Measurements from ENCODE around the gene CCDC152.

Gene CCDC152

DNA sequence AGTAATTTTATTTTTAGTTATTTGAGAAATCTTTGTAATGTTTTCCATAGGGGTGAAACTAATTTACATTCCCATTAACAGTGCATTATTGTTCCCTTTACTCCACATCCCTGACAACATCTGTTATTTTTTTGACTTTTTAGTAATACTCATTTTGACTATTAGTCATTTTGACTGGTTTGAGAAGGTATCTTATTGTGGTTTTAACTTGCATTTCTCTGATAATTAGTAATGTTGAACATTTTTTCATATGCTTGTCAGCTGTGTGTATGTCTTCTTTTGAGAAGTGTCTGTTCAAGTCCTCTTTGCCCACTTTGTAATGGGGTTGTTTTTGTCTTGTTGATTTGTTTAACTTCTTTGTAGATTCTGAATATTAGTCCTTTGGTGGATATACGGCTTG, 27.5 kb downstream of the CCDC152 start:
- DNase-seq = no peak

DNA sequence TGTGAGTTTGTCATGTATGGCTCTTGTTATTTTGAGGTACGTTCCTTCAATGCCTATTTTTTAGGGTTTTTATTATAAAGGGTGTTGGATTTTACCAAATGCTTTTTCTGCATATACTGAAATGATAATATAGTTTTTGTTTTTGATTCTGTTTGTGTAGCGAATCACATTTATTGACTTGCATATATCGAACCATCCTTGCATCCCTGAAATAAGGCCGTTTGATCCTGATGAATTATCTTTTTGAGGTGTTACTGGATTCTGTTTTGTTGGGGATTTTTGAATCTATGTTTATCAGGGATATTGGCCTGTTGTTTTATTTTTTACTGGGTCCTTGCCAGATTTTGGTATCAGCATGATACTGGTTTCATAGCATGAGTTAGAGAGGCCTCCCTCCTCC, 29.1 kb downstream of the CCDC152 start:
- DNase-seq = no peak

DNA sequence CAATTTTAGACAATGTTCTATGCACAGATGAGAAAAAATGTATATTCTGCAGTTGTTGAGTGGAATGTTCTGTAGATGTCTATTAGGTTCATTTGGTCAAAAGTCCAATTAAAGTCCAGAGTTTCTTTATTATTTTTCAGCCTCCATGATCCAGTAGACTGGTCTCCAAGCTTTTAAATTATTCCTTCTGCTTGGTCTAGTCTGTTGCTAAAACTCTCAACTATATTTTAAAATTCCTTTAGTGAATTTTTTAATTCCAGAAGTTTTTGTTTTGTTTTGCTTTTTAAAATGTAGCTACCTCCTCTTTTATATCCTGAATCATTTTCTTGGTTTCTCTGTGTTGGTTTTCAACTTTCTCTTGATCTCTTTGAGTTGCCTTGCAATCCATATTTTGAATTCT, 30.5 kb downstream of the CCDC152 start:
- DNase-seq = no peak

DNA sequence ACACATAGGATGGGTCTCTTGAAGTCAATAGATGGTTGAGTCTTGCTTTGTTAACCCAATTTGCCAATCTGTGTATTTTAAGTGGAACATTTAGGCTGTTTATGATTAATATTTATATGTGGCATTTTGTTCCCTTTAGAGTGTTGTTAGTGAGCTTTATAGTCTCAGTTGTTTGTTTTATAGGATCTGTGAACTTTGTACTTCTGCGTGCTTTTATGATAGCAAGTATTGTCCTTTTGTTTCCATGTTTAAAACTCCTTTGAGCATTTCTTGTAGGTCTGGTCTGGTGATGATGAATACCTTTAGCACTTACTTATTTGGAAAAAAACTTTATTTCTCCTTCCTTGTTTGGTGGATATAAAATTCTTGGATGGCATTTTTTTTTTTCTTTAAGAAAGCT, 31.2 kb downstream of the CCDC152 start:
- no peak for DNase-seq

DNA sequence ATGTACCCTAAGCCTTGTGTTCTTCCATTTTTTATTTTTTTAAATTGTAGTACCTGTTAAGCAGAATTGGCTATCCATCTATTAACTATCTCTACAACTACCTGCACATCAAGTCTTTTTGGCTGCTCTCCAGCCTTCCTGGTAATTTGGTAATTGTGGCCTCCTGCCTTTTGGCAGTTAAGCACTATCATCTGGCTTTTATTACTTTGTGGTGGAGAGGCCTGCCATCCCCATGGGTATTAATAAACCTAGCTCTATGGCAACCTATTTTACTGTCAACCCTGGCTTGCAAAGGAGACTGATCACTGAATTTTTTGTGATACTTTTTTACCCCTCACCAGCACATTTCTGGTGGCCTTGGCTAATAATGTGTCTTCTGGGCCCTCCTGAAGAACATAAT, 34.5 kb downstream of the CCDC152 start:
- no peak for DNase-seq

DNA sequence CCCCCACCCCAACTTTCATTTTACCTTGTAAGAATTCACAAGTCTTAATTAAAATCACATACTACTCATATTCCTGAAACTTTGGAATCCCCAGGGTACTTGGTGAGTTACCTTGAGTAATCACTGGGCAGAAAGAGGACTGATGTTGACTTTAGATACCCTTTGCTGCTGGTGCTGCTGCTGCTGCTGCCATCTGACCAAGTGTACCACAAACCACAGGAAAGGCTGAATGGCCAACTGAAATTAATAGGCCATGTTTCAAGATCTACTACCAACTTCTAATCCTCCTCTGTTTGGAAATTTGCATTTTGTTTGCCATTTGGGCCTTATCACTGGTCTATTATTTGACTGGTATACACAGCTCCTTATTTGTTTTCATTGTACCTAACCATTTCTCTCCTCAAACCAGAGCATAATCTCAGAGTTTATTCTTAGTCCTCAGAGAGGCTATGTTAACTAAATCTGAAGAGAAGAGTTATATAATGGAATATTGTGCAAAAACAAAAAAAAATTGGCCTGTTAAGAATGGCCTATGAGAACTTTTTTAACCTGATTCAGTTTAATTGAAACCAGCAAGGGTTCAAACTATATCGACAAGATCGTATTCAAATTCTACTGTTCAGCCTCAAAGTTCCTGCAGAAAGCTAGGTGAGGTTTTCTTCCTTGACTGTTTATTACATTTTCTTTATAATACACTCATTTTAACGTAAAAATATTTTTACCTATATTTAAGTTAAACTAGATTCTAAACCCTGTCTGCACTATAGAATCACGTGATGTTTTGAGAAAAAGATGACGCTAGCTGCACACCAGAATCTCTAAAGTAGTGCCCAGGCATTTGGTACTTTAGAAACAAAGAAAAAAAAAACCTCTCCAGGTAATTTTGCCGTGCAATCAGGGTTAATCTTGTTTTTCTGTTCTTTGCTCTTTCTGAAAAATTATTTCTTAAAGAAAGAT, 41.9 kb downstream of the CCDC152 start:
- DNase-seq = no peak

DNA sequence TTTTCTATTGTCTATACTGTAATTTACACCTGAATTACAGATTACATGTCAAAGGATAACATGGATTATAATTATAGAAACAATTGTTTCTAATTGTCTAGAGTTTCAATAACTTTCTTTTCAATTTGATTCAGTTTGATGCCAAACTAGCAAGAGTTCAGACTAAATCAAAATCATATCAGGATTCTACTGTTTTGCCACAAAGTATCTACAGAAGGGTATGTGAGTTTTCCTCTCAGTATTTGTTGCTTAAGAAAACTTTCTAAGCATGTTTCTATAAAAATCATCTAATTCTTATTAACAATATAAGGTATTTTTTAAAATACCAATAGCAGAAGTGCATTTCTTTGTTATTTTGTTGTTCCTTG, 42.6 kb downstream of the CCDC152 start:
- no peak for DNase-seq

DNA sequence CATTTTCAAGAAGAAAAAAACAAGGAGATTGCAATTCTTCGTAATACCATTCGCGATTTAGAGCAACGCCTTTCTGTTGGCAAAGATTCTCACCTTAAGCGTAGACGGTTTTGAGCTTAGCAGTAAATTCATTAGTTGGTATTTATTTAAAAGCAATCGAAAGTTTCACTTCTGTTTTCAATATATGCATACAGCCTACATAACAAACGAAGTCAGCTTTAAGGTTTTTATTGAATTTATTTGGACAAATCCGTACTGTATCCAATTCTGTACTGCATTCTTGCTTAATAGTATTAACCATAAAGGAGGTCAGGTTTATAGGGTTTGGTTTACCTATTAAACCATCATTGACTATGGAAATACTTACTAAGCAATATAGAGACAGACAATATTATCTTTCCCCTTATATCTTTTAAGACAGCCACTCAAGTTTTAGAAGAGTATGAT, 43.1 kb downstream of the CCDC152 start:
- DNase-seq = no peak

DNA sequence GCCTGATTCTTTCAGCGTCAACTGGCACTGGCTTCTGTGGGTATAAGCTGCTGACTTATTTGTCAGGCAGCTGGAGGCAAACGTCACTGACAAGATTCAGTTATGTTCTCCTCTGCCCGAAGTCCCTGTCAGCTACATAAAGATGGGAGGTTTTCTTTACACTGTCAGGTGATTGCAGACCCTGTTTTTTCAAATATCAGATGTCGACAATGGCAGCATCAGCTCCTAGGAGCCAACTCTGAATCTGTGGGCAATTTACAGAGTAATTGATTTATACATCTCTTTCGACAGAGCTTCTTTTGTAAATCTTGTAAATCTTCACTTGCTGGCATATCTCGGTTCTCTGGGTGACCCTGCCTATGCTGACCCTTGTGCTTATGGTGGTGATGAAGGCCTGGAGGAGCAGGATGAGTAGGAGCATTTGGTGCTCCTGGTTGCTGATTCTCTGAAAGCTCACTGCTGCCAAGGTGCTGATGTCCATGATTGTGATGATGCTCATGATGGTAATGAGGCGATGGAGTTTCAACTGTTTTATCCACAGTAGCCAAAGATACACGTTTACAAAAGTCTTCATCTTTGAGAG, 44.2 kb downstream of the CCDC152 start:
- DNase-seq = no peak

DNA sequence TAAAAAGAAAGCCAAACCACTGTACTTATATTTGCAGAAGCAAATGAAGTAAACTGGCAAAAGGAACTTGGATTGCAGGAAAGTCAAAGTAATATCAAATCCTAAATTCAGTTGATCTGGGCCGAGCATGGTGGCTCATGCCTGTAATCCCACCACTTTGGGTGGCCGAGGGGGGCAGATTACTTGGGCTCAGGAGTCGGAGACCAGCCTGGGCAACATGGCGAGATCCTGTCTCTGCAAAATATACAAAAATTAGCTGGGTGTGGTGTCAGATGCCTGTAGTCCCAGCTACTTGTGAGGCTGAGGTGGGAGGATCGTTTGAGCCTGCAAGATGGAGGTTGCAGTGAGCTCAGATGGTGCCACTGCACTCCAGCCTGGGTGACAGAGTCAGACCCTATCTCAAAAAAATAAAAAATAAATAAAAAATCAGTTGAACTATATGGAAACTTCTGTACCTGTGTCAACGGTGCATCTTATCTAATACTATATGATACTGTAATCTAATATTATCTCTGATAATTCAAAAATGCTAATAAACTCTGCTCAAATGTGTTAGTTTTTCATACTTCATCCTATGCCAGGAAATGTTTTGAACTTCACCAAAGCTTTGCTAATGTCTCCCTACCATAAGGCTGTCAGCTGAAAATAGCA, 45.0 kb downstream of the CCDC152 start:
- no peak for DNase-seq

DNA sequence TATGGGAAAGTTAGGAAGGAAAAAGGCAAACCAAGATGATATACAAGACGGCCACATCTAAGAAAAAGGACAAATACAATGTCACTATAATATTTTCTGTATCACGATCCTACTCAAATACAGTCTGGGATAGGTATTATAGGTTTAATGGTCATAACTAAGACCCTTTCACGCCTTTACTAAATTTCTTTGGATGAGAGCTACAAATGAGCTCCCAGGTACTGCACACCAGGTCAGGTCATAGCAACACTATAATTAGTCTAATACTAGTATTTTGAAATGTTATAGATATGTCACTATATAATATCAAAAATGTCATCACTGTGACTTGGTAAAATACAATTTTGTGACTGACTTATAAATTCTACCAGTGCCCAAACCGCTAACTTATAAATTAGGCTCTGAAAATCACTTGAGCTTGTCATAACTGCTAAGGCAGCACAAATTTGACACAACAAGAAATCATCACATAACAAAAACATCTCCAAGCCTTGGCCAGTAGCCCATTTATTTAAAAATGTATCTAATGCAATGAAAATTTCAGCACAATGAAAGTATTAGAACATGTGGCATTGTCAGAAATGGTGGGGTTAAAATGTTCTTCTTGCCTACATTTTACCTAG, 48.2 kb downstream of the CCDC152 start:
- no peak for DNase-seq

DNA sequence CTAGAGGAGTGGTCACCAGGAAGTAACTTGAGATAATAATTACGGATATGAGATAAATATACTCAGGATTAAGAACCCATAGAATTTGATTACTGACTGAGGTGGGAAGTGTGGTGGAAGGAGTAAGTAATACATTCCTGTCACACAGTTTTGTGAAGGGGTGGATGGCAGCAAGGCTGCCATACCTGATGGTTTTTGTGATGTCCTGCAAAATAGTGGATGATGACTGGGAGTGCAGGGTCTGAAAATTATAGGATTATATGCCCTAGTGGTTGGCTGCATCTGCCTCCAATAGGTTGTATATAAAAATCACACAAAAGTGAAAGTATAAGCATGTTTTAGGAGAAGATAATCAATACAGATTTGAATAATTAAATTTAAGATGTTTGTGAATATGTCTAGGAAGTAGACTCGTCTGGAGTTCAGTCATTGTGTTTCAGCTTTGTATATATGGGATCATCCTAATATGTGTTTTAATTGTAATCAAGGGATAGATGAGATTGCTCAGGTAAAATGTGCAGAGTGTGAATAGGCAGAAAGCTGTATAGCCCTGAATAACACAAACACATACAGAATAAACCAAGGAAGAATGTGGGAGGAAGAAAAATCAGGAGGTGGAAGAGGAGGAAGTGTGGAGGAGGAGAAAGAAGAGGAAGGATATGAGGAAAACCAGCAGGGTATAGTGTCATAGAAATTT, 49.5 kb downstream of the CCDC152 start:
- DNase-seq = no peak

DNA sequence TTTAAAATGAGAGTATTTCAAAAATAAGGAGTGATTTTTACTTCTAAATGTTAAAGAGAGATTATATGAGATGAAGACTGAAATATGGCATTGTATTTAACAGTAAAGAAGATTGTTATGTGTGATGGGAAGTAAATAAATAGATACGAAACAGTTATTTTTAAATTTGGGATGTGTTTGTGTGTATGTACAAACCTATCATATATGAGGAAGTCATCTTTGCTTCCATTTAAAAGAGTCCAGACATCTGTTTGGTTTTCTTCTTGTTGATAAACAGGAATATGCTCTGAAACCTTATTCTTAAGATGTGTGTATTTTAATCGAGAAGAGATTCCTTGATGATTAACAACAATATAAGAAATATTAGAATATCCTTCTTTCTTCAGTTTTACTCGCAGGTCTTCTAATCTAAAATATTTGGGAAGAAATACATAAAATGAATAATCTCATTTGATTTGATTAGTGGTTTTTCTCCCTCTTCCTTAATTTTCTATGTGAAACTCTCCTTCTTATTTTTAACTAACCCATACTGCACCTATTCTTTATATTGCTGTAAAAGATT, 50.2 kb downstream of the CCDC152 start:
- DNase-seq = no peak

DNA sequence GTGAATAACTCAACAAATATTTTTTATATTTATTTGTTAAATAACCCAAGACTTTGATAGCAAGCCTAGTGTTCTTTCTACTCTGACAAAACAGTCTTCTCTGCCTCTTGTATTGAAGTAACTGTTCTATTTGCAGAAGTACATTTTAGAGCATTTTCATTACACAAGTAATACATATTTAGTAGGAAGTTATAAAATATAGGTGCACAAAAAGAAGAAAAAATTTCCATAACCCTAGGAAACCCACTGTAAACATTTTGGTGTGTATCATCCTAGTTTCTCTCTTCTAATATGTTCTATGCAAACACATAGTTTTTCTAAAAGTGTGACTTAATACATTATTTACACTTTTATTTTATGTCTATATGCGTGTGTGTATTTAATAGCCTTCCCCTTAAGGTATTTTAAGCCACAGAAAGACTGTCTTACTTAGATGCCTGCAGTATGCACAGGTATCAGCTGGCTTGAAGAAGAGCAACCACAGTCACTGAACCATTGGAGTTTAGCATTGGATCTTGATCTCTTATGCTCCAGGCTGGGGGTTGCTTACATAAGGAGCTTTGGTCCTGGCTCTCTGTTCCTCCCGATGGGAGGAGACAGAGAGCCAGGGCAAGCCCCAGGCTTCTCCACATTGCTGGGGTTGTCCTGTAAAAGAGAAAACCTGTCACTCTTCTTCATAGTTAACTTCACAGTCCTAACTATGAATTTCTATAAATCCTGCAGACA, 51.3 kb downstream of the CCDC152 start:
- no peak for DNase-seq

DNA sequence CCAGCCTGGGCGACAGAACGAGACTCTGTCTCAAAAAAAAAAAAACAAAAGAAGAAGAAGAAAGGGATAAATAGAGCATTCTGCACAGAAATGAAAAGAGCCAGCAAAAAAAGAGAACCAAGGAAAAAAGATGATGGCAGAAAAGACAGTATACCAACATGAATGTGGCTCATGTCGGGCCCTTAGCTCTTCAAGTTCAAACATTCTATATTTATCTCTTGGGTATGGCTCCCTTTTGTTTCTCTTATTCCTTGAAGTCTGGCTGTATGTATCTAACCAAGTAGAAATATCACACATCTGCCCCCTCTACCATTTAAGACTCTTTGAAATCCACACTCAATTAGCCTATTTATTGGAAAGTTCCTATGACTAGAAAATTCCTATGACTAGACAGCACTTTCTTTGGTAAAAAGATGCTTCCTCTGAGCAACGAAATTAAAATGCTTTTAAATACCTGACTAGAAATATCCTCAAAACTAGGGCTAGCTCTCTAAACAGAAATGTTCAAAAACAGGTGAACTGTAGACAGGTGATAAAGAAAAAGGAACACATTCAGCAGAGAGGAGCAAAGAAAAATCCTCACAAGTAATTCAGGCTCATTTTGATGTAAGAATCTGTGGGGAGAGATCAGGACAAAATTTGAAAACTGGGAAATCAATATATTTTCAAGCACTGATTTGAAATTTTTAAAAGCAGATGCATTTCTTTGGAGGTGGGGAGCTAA, 52.4 kb downstream of the CCDC152 start:
- no peak for DNase-seq

DNA sequence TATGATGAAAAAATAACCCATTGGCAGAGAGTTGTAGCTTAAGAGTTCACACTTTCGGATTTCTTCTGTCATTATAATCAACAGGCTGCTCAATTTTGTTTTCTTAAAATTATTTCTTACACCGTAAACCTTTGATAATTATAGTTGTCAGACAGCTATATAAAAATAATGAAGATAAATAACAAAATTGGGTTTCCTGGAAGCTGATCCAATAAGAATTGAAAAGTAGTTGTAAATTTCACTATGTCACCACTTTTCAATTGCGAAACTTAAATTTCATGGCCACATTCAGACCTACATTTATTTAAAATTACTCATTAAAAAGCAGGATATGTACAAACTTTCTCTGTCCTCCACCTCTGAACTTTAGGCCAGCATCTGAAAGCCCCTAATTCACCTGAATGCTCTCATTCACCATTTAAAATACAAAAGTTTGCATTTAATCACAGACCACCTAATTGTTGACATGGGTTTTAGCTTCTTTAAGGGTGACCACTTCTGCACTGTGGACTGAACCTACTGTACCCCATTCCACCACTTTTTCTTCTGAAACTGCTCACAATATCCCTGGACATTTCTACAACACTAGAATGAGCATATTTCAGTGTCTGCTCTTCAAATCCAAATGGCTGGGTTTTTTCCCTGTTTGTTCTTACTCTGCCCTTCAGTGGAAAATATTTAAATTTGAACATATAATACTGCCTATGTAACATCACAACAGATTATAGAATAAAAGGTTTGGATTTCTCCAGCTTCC, 54.4 kb downstream of the CCDC152 start:
- no peak for DNase-seq

DNA sequence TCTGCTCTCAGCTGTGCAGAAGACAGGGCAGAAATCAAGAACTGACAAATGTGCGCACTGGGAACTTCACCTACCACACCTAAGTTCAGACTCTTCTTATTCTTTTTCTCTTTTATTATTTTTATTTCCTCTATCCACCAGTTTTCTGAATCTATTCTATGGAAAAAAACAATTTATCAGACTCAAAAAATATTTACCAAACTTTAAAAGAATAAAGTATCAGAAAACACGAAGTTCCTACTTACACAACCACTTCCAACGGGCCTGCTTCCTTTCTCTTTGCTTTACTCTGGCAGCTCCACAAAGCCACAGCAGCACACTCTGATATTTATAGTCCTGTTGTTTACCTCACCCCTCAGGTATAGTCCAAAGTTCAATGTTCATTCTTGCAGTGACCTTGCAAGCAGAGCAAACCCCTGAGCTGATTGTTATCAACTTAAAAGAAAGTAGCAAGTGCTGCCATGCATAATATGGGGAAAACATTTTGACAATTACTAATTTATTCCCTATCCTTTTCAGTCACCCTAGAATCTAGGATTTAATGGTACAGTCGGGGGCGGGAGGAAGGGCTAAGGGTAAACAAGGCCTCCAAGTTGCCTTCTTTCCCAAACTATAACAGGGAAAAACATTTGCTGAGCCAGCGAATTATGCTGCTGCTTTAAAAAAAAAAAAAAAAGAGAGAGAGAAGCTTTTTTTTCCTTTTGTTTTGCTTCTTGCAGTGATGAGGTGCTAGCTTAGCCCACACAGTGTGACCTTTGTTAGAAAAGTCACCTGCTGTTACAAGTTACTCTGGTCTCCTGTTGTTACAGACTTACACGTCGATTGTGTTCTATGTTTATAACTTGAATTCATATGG, 55.2 kb downstream of the CCDC152 start, which contains the start of gene SELENOP:
Gene SELENOP, minus strand, starts transcription at position 302 of the 856 bp plus-strand sequence. CDS start 3,539 bp downstream, outside the sequence.
- no peak for DNase-seq

DNA sequence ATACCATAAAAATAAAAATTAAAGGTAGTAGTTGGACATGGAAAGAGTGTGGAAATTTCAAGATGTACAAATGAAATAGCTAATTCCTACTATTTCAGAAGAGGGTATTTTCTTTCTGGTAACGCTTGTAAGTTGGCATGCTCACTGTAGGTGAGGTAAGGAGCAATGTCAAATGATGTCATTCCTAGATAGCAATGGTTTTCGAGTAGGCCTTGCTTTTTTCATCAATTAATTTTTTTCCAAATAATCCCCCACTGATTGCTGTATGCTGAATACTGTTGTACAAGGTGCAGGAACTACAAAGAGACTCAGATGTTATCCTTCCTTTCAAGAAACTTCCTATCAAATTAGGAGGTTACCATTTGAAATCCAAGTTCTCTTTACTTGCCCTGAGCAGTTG, 56.0 kb downstream of the CCDC152 start:
- no peak for DNase-seq

DNA sequence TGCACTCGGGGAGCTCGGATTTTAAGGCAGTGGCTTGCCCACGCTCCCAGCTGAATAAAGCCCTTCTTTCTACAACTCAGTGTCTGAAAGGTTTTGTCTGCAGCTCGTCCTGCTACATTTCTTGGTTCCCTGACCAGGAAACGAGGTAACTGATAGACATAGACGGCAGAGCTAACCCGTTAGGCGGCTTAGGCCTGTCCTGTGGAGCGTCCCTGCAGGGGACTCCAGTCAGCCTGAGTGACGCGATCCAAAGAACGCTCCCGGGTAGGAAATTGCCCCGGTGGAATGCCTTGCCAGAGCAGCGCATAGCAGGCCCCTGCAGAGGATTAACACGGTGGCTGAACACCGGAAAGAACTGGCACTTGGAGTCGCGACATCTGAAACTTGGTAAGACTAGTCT, 56.9 kb downstream of the CCDC152 start:
- no peak for DNase-seq
